Keratinocyte (primary cell): ENCODE measurements around the gene NAIF1. TPM values are rescaled to one million over a fixed set of nuclear protein-coding genes. Genes with fewer than 3 reads are reported as not detected.

Experiments used
- DNase-seq: peaks from one replicate; pipeline ENCODE4 v3.0.0-alpha.2; 2011; ENCODE audit warnings: low read depth, missing footprints, low spot score
- FAIRE-seq: peaks from 2 replicates; lab custom pipeline; 2011; peaks lifted over from hg19 to GRCh38; lab: Jason Lieb, UNC
- H2AFZ ChIP-seq: 2 replicates; pipeline ENCODE4 v1.6.0; 2012; ENCODE audit warnings: low read length, control low read depth, inconsistent platforms; ENCODE audit not compliant: control insufficient read depth
- H3K27ac ChIP-seq: 2 replicates; pipeline ENCODE4 v1.5.1; 2011; ENCODE audit warnings: low read length; ENCODE audit not compliant: control insufficient read depth, insufficient read depth
- H3K27me3 ChIP-seq: 3 replicates; pipeline ENCODE4 v1.6.0; 2011; ENCODE audit warnings: low read length; ENCODE audit not compliant: control insufficient read depth, insufficient read depth; ENCODE audit errors: extremely low read depth
- H3K36me3 ChIP-seq, 2 experiments: 2 replicates in 1 of 2; 3 replicates in 1 of 2; pipeline ENCODE4 v1.5.1; 2011; ENCODE audit warnings: low read length in 2 of 2, mild to moderate bottlenecking in 1 of 2; ENCODE audit not compliant: control insufficient read depth in 2 of 2, insufficient read depth in 2 of 2; ENCODE audit errors: extremely low read depth in 1 of 2
- H3K4me1 ChIP-seq: 3 replicates; pipeline ENCODE4 v1.5.1; 2011; ENCODE audit warnings: low read length; ENCODE audit not compliant: control insufficient read depth, insufficient read depth; ENCODE audit errors: extremely low read depth
- H3K4me2 ChIP-seq: 3 replicates; pipeline ENCODE4 v1.6.0; 2011; ENCODE audit warnings: low read depth, low read length; ENCODE audit not compliant: control insufficient read depth, insufficient read depth; ENCODE audit errors: extremely low read depth
- H3K4me3 ChIP-seq, 3 experiments: fragments of 200-600 bp in 1 of 3; sonication (generic) in 1 of 3; 2 replicates in 2 of 3; 3 replicates in 1 of 3; pipeline ENCODE4 v1.5.1; 2011 to 2016; ENCODE audit warnings: low read length in 3 of 3, mild to moderate bottlenecking in 3 of 3, control low read depth in 2 of 3, inconsistent platforms in 1 of 3, low read depth in 1 of 3, mixed read lengths in 1 of 3, mixed run types in 1 of 3, moderate library complexity in 1 of 3; ENCODE audit not compliant: control insufficient read depth in 2 of 3, insufficient read depth in 2 of 3; ENCODE audit errors: extremely low read depth in 1 of 3
- H3K79me2 ChIP-seq: 2 replicates; pipeline ENCODE4 v1.6.0; 2012; ENCODE audit warnings: low read length; ENCODE audit not compliant: control insufficient read depth, insufficient read depth
- H3K9ac ChIP-seq: 3 replicates; pipeline ENCODE4 v1.6.0; 2011; ENCODE audit warnings: low read length; ENCODE audit not compliant: control insufficient read depth, insufficient read depth; ENCODE audit errors: extremely low read depth
- H3K9me1 ChIP-seq: 3 replicates; pipeline ENCODE4 v1.6.0; 2011; ENCODE audit warnings: low read length; ENCODE audit not compliant: control insufficient read depth, insufficient read depth; ENCODE audit errors: extremely low read depth
- H3K9me3 ChIP-seq: 2 replicates; pipeline ENCODE4 v1.5.1; 2012; ENCODE audit warnings: low read depth, low read length; ENCODE audit not compliant: control insufficient read depth
- H4K20me1 ChIP-seq: 3 replicates; pipeline ENCODE4 v1.6.0; 2011; ENCODE audit warnings: low read length; ENCODE audit not compliant: control insufficient read depth, insufficient read depth; ENCODE audit errors: extremely low read depth
- EZH2 ChIP-seq: IDR thresholded peaks from one replicate; pipeline ENCODE4 v1.6.1; 2012; ENCODE audit warnings: inconsistent platforms, mild to moderate bottlenecking, low read length, moderate library complexity
- dilution Hi-C: fragments of 300-500 bp; cut with MboI; formaldehyde crosslinking; loops from one replicate; pipeline ENCODE4 v1.7.0; 2020; ENCODE audit warnings: low sequenced_read_pairs; ENCODE audit not compliant: extremely low pct_ligation_motif_present
- polyA plus RNA-seq, 5 experiments: library from polyadenylated mRNA; depleted of rRNA in 3 of 5; stranded (reverse) in 3 of 5; stranded (forward) in 1 of 5; unstranded in 1 of 5; fragments of >200 nt; gene quantifications; 1 replicate in 1 of 5; 2 replicates in 3 of 5; 3 replicates in 1 of 5; pipeline versions ENCODE4 v1.2.1 to v1.2.3, GENCODE V29; 2011 to 2012; ENCODE audit warnings: missing spikeins in 2 of 5, low read depth in 1 of 5, low replicate concordance in 1 of 5
- TF ChIP-seq, protein P1 (sequence below), 3 experiments: IDR thresholded peaks in 1 of 3; conservative IDR thresholded peaks in 1 of 3; optimal IDR thresholded peaks in 1 of 3; 2 replicates in 2 of 3; 3 replicates in 1 of 3; pipeline versions ENCODE3 to v1.5.1; 2011; ENCODE audit warnings: low read length in 3 of 3, mild to moderate bottlenecking in 3 of 3, moderate library complexity in 2 of 3, control low read depth in 1 of 3, inconsistent platforms in 1 of 3; ENCODE audit not compliant: insufficient read depth in 2 of 3; ENCODE audit errors: extremely low read depth in 1 of 3

The NAIF1 gene
- polyA plus RNA-seq, 1 donor (not counting 4 experiments of a cell fraction or from before 2014, with no cell fraction given): 6.3 TPM

DNA sequence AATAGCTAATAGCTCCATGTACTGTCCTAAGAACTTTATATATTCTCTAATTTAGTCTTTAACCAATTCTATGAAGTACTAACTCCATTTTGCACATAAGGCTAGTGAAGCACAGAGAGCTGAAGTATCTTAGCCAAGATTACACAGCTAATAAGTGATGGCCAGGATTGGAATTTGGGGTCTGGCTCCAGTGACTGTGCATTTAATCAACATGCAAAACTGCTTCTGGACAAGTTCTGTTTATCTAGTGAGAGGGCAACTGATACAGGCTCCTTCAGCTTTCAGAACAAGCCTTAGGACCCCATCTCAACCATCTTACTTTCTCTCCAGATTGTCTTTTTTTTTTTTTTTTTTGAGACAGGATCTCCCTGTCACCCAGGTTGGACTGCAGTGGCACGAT is 22.2 kb upstream of the NAIF1 start:
- no peaks in the 10 kb centered on the region for H4K20me1 ChIP-seq
- H3K4me2 ChIP-seq: no peak overlapping the region
- dilution Hi-C loops: no loop called here
- peaks cover 8% of the 10 kb centered on the region for H3K4me1 ChIP-seq
- no peaks in the 10 kb centered on the region for H3K27me3 ChIP-seq
- no peaks in the 10 kb centered on the region for H3K9me3 ChIP-seq
- TF ChIP-seq, protein P1, sequence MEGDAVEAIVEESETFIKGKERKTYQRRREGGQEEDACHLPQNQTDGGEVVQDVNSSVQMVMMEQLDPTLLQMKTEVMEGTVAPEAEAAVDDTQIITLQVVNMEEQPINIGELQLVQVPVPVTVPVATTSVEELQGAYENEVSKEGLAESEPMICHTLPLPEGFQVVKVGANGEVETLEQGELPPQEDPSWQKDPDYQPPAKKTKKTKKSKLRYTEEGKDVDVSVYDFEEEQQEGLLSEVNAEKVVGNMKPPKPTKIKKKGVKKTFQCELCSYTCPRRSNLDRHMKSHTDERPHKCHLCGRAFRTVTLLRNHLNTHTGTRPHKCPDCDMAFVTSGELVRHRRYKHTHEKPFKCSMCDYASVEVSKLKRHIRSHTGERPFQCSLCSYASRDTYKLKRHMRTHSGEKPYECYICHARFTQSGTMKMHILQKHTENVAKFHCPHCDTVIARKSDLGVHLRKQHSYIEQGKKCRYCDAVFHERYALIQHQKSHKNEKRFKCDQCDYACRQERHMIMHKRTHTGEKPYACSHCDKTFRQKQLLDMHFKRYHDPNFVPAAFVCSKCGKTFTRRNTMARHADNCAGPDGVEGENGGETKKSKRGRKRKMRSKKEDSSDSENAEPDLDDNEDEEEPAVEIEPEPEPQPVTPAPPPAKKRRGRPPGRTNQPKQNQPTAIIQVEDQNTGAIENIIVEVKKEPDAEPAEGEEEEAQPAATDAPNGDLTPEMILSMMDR (optimal IDR thresholded peaks at IDR 0.05 in 1 of 3, IDR thresholded peaks at IDR 0.05 in 1 of 3, conservative IDR thresholded peaks at IDR 0.05 in 1 of 3; ENCODE audit: extremely low read depth in 1 of 3, insufficient read depth in 2 of 3, low read length in 3 of 3): no peak
- no peak for TF ChIP-seq EZH2
- H3K9ac ChIP-seq: no peak overlapping the region
- no peak overlapping the region for H3K4me3 ChIP-seq
- no peaks in the 10 kb centered on the region for H3K9me1 ChIP-seq
- H3K79me2 ChIP-seq: peaks cover 4% of the 10 kb centered on the region
- FAIRE-seq: no peak
- no peak overlapping the region for H2AFZ ChIP-seq
- DNase-seq: no peak
- peaks cover 0 to 2% of the 10 kb centered on the region in 2 experiments for H3K36me3 ChIP-seq
- H3K27ac ChIP-seq: no peak overlapping the region

GRCh38 chr9:128088253-128088945 is 21.3 kb upstream of the NAIF1 start:
- no peaks in the 10 kb centered on the region for H3K27me3 ChIP-seq
- no peak for FAIRE-seq
- H3K4me3 ChIP-seq: no peak overlapping the region
- peaks cover 1% of the 10 kb centered on the region for H3K4me1 ChIP-seq
- no peaks in the 10 kb centered on the region for H4K20me1 ChIP-seq
- dilution Hi-C loops: no loop called here
- no peak for DNase-seq
- no peaks in the 10 kb centered on the region for H3K9me1 ChIP-seq
- no peaks in the 10 kb centered on the region for H3K9me3 ChIP-seq
- no peak for TF ChIP-seq EZH2
- TF ChIP-seq, protein P1 (optimal IDR thresholded peaks at IDR 0.05 in 1 of 3, IDR thresholded peaks at IDR 0.05 in 1 of 3, conservative IDR thresholded peaks at IDR 0.05 in 1 of 3; ENCODE audit: extremely low read depth in 1 of 3, insufficient read depth in 2 of 3, low read length in 3 of 3): no peak
- no peak overlapping the region for H2AFZ ChIP-seq
- H3K79me2 ChIP-seq: peaks cover 4% of the 10 kb centered on the region
- no peak overlapping the region for H3K9ac ChIP-seq
- no peak overlapping the region for H3K4me2 ChIP-seq
- peaks cover 0 to 2% of the 10 kb centered on the region in 2 experiments for H3K36me3 ChIP-seq
- no peak overlapping the region for H3K27ac ChIP-seq
